Skeletal muscle tissue (tissue), 5 donors: ENCODE measurements around the gene DNA2. TPM values are rescaled to one million over a fixed set of nuclear protein-coding genes. Genes with fewer than 3 reads are reported as not detected.

Experiments used
- H3K27ac ChIP-seq: one replicate; pipeline ENCODE4 v1.7.0; 2013; ENCODE audit warnings: mild to moderate bottlenecking, low read depth, low read length, inconsistent platforms
- H3K27me3 ChIP-seq, 3 donors: one replicate each; pipeline ENCODE4 v1.7.0; 2013; ENCODE audit warnings: low read length in 3 of 3; ENCODE audit not compliant: control insufficient read depth in 3 of 3, insufficient read depth in 3 of 3
- H3K36me3 ChIP-seq, 3 donors: one replicate each; pipeline ENCODE4 v1.7.0; 2013; ENCODE audit warnings: low read length in 3 of 3; ENCODE audit not compliant: control insufficient read depth in 3 of 3, insufficient read depth in 3 of 3
- H3K4me1 ChIP-seq, 3 donors: one replicate each; pipeline ENCODE4 v1.7.0; 2013; ENCODE audit warnings: low read length in 3 of 3, mild to moderate bottlenecking in 3 of 3; ENCODE audit not compliant: control insufficient read depth in 3 of 3, insufficient read depth in 3 of 3
- H3K4me3 ChIP-seq, 3 donors: one replicate each; pipeline ENCODE4 v1.7.0; 2013; ENCODE audit warnings: low read length in 3 of 3
- H3K9ac ChIP-seq, 3 donors: one replicate each; pipeline ENCODE4 v1.7.0; 2013; ENCODE audit warnings: low read length in 3 of 3, mild to moderate bottlenecking in 3 of 3, moderate library complexity in 2 of 3, low read depth in 1 of 3
- H3K9me3 ChIP-seq, 3 donors: one replicate each; pipeline ENCODE4 v1.7.0; 2013; ENCODE audit warnings: low read length in 3 of 3; ENCODE audit not compliant: control insufficient read depth in 3 of 3
- small RNA-seq: library from RNA; depleted of rRNA; stranded (forward); fragments of <200 nt; gene quantifications from one replicate; pipeline ENCODE3, GENCODE V24; 2014
- total RNA-seq: library from RNA; depleted of rRNA; stranded (reverse); fragments of >200 nt; gene quantifications from one replicate; pipeline ENCODE4 v1.2.3, GENCODE V29; 2014
- donor health status: Osteomylitis.

Gene DNA2
- total RNA-seq, 1 donor from 2014 or later: 16.7 TPM

GRCh38 chr10:68367121-68367520, 104.7 kb downstream of the DNA2 start:
- Histone ChIP-seq H3K9ac (no peak overlapping the region), H3K27ac (no peak overlapping the region), H3K36me3 (peaks cover 10 to 24% (median 19%) of the 10 kb centered on the region in 3 donors), H3K9me3 (no peaks in the 10 kb centered on the region), H3K27me3 (no peaks in the 10 kb centered on the region), H3K4me3 (no peak overlapping the region), H3K4me1 (no peaks in the 10 kb centered on the region)

- Histone ChIP-seq H3K36me3 (peaks cover 7 to 25% (median 18%) of the 10 kb centered on the region in 3 donors), H3K27me3 (no peaks in the 10 kb centered on the region), H3K9ac (no peak overlapping the region), H3K4me3 (no peak overlapping the region), H3K9me3 (no peaks in the 10 kb centered on the region), H3K27ac (no peak overlapping the region), H3K4me1 (no peaks in the 10 kb centered on the region)
These were observed 105.2 kb downstream of the DNA2 start for GRCh38 chr10:68366600-68366999.

GRCh38 chr10:68365611-68366010, 106.2 kb downstream of the DNA2 start:
- Histone ChIP-seq H3K9me3 (no peaks in the 10 kb centered on the region), H3K4me1 (no peaks in the 10 kb centered on the region), H3K27ac (no peak overlapping the region), H3K36me3 (peaks cover 7 to 32% (median 16%) of the 10 kb centered on the region in 3 donors), H3K27me3 (no peaks in the 10 kb centered on the region), H3K4me3 (no peak overlapping the region), H3K9ac (no peak overlapping the region)

DNA sequence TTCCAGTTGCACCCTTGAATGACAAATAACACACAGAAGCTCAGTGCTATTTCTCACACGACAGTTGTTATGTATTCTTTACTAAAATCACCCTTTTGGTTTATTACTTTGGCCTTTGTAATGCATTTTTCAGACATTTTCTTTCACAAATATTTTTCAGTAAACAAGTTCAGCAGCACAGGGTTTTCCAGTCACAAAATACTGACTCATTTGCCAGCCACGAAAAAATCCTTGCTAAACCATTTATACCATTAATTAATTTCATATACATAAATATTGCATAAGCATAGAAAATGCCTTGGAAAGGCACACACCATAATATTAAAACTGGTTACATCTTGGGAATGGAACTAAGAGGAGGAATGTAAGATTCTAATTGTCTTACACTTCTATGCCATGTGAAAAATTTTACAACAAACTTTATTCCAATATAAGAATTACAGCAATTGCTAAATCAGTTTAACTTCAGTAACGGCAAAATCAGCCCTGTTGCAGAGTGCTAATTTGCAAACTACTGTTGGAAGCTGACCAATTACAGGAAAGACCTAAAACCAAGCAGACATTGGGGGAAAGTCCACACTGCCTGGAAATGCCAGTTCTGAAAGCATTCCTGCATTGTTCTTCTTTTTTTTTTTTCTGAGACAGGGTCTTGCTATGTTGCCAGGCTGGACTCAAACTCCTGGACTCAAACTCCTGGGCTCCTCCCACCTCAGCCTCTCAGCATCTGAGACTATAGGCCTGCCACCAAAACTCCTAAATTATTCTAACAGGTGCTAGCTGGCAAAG, 107.5 kb downstream of the DNA2 start:
- H3K4me1 ChIP-seq: no peaks in the 10 kb centered on the region
- H3K9me3 ChIP-seq: no peaks in the 10 kb centered on the region
- peaks cover 7 to 32% (median 16%) of the 10 kb centered on the region in 3 donors for H3K36me3 ChIP-seq
- no peak overlapping the region for H3K27ac ChIP-seq
- H3K27me3 ChIP-seq: no peaks in the 10 kb centered on the region
- no peak overlapping the region for H3K9ac ChIP-seq
- H3K4me3 ChIP-seq: no peak overlapping the region

Small RNAs within 50 kb of the gene (small RNA-seq; reads per million reads assigned to genes)
- gene RF00019 (not detected), gene RNA5SP319 (not detected)

Other genes starting within 250 kb of the DNA2 start
- gene ATOH7, start 239.9 kb downstream of the DNA2 start, total RNA-seq: not detected
- 29.7 TPM for gene HNRNPH3, start 139.9 kb downstream of the DNA2 start, total RNA-seq
- 3.7 TPM for gene PBLD, start 139.0 kb downstream of the DNA2 start, total RNA-seq
- 20.4 TPM for gene RUFY2, start 64.7 kb downstream of the DNA2 start, total RNA-seq
- 14.6 TPM for gene SLC25A16, start 55.5 kb upstream of the DNA2 start, total RNA-seq
- 15.1 TPM for gene TET1, start 88.4 kb upstream of the DNA2 start, total RNA-seq
- 17.2 TPM for gene CCAR1, start 249.3 kb upstream of the DNA2 start, total RNA-seq